ENCODE data around the gene SPINT2.
"Not testable (repeated sequence)": the region's sequence is repeated elsewhere in the genome, so short reads cannot be mapped to it uniquely, and the experiment has no call there.

SPINT2 gene

DNA sequence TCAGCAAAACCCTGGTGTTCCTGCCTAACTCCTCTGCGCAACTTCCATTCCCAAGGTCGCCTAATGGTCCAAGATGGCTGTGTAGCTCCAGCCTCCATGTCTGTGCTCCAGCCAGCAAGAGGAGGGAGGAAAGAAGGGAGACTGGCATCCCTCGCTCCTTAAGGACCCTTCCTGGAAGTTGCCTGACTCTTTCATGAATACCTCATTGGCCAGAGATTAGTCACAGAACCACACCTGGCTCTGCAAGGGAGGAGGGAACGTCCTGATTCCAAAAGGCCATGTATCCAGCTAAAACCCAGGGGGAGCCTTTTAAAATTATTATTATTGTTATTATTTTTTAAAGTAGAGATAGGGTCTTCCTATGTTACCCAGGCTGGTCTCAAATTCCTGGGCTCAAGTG lies 60.1 kb downstream of the SPINT2 start:
- DNase-seq = no peak

DNA sequence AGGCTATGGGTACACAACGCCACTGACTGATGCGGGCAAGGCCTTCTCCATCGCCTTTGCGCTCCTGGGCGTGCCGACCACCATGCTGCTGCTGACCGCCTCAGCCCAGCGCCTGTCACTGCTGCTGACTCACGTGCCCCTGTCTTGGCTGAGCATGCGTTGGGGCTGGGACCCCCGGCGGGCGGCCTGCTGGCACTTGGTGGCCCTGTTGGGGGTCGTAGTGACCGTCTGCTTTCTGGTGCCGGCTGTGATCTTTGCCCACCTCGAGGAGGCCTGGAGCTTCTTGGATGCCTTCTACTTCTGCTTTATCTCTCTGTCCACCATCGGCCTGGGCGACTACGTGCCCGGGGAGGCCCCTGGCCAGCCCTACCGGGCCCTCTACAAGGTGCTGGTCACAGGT lies 62.2 kb downstream of the SPINT2 start:
- no peak for DNase-seq

DNA sequence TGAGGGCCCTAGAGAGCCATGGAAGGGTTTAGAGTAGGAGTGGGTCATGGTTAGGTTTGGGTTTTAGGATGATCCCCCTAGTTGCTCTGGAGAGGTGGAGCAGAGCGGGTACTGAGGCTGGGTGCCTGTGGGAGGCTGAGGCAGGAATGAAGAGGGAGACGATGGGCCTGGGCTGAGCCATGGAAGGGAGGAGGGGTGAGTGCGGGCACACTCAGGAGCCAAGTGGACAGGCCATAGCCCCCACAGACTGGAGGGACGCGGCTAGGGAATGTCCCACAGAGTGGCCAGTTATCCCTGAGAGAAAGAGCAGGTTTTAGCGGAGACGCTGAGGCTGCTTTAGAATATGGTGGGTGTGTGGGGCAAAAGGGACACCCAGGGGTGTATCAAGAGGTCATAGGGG lies 65.3 kb downstream of the SPINT2 start:
- no peak for DNase-seq

DNA sequence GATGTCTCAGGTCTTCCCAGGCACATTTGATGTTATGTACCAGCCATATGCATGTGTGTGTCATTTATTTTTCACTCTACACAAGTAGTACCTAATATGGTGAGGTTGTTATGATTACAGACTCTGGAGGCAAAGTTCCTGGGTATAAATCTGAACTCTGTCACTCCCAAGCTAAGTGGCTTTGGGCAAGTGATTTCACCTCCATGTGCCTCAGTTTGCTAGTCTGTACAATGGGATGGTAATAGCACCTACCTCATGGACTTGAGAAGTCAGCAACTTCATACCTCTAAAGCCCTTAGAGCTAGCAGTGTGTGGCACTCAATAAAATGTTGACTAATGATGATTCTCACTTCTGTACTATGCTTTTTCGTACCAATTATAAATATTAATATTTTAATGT lies 67.4 kb downstream of the SPINT2 start:
- no peak for DNase-seq

DNA sequence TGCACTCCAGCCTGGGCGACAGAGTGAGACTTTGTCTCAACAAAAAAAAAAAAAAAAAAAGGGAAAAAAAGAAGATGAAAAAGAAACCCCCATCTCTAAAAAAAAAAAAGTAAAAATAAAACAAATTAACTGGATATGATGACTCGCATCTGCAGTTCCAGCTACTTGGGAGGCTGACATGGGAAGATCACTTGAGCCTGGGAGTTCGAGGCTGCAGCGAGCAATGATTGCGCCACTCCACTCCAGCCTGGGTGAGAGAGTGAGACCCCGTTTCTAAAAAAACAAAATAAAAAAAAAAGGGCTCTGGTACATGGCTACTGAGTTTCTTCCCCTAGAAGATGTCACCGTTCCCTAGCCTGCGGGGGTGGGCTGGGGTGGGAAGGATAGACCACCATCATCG lies 68.9 kb downstream of the SPINT2 start:
- DNase-seq = no peak

DNA sequence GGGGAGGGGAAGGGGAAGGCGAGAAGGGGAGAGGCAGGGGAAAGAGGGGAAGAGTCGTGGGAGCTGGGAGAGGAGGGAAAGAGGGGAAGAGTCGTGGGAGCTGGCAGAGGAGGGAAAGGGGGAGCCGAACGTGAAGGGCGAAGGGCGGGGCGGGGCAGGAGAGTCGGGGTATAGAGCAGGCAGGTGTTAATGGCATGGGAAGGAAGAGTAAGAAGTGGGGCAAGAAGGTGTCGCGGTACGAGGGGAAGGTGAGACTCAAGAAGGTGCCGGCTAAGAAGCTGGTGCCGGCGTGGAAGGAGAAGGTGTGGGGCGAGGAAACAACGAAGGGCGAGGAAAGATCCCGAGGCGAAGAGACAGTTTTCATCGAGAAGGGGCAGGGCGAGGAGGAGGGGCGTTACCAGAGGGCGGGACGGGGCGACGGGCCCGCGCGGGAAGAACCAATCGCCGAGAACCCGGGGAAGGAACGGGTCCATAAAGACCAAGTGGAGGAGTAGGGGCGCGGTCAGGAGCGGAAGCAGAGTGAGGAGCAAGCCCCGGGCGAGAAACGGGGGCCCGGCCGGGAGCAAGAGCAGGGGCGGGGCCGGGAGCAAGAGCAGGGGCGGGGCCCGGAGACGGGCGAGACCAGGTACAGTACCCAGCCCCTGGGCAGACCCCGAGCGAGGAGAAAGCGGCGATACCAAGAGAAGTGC lies 71.7 kb downstream of the SPINT2 start:
- peak; percentile 97 for DNase-seq

DNA sequence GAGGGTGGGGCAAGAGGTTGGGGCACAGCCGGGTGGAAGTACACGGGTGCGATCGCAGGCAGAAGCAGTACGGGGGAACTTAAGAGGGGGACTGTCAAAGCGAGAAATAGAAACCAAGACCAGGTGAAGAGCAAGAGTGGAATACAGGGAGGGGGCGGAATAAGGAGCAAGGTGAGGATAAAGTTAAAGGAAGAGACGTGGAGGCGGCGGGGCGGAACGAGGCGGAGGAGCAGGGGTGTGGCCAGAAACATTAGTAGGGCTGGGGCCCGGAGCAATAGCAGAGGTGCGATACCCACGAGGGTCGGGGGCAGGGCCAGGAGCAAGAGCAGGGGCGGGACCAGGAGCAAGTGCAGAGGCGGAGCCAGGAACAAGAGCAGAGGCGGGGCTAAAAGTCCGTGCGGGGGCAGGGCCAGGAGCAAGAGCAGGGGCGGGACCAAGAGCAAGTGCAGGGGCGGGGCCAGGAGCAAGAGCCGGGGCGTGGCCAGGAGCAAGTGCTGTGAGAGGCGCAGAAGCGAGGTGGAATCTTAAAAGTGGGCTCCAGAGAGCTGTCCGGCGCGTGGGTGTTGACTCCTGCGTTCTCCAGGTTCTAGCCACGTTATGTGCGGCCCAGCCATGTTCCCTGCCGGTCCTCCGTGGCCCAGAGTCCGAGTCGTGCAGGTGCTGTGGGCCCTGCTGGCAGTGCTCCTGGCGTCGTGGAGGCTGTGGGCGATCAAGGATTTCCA lies 72.4 kb downstream of the SPINT2 start:
- DNase-seq = peak; percentile 97

DNA sequence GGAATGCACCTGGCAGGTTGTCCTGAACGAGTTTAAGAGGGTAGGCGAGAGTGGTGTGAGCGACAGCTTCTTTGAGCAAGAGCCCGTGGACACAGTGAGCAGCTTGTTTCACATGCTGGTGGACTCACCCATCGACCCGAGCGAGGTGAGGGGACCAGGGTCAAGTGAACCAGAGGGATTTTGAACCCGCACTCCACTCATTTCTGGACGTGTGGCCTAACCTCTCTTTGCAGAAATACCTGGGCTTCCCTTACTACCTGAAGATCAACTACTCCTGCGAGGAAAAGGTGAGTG lies 72.9 kb downstream of the SPINT2 start:
- no peak for DNase-seq

DNA sequence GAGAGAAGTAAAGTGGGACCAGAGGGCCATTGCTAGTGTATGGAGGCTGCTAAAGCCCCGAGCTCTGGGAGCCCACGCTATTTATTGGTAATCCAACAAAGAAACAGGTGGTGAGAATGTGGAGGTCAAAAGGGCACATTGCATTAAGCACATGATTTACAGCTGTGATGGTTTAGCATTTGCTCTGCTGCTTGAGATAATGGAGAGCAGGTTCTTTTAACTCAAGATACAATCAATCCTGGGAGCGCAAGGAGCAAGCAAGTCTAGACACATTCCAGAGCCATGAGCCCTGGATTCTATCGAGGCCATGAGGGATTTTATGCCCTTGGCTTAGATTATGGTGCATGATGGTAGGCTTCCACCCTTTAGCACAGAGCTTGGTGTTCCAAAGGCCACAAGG lies 74.6 kb downstream of the SPINT2 start:
- not testable (repeated sequence) for DNase-seq

DNA sequence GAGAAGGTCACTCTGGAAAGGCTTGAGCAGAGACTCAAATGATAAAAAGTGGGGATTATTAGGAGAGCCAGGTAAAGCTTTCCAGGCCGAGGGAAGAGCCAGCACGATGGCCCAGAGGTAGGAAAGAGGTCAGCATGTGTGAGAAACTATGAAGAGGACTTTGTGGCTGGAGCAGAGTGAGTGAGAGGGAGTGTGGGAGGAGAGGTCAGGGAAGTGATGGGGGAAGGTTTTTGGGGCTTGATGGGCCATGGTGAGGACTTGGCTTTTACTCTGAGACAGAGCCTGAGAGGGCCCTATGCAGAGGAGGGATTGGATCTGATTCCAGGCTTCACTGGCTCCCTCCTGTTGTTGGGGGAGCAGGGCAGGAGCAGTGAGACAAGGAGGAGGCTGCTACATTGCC lies 76.6 kb downstream of the SPINT2 start:
- no peak for DNase-seq

Measured in MV-4-11 (cell line).